ENCODE data around the gene RBBP5.

RBBP5 gene

GRCh38 chr1:205108464-205108863 lies 13.3 kb downstream of the RBBP5 start:
- Histone ChIP-seq H3K9me3 (ENCODE audit: low read length) (no peaks in the 10 kb centered on the region), H3K9ac (ENCODE audit: low read length) (no peak overlapping the region), H3K4me2 (ENCODE audit: low read length) (no peak overlapping the region), H3K27ac (ENCODE audit: low read depth, low read length, poor library complexity, severe bottlenecking) (no peak overlapping the region), H2AFZ (ENCODE audit: low read length) (no peak overlapping the region), H3K27me3 (ENCODE audit: insufficient read depth, low read length) (no peaks in the 10 kb centered on the region), H3K36me3 (ENCODE audit: insufficient read depth, low read length) (peaks cover 62% of the 10 kb centered on the region), H3K79me2 (ENCODE audit: insufficient read depth, low read length) (no peaks in the 10 kb centered on the region), H3K4me3 (ENCODE audit: low read depth, low read length, poor library complexity, severe bottlenecking) (no peak overlapping the region), H3F3A (ENCODE audit: insufficient read depth, low read length) (no peaks in the 10 kb centered on the region), H3K4me1 (ENCODE audit: insufficient read depth, low read length, severe bottlenecking) (no peaks in the 10 kb centered on the region), H4K20me1 (ENCODE audit: insufficient read depth, low read length) (no peaks in the 10 kb centered on the region), H3K9me2 (ENCODE audit: low read depth, low read length) (no peaks in the 10 kb centered on the region)
- TF ChIP-seq EZH2 (IDR thresholded peaks at IDR 0.05; ENCODE audit: borderline replicate concordance, low read length) (no peak), CTCF (IDR thresholded peaks at IDR 0.05; ENCODE audit: low read length) (no peak)

GRCh38 chr1:205107327-205107726 lies 14.5 kb downstream of the RBBP5 start:
- H3K4me3 ChIP-seq (ENCODE audit: low read depth, low read length, poor library complexity, severe bottlenecking) = no peak overlapping the region
- H3K9ac ChIP-seq (ENCODE audit: low read length) = no peak overlapping the region
- H2AFZ ChIP-seq (ENCODE audit: low read length) = no peak overlapping the region
- no peaks in the 10 kb centered on the region for H3K4me1 ChIP-seq (ENCODE audit: insufficient read depth, low read length, severe bottlenecking)
- H3K4me2 ChIP-seq (ENCODE audit: low read length) = no peak overlapping the region
- no peak overlapping the region for H3K27ac ChIP-seq (ENCODE audit: low read depth, low read length, poor library complexity, severe bottlenecking)
- no peaks in the 10 kb centered on the region for H3K9me3 ChIP-seq (ENCODE audit: low read length)
- H3K36me3 ChIP-seq (ENCODE audit: insufficient read depth, low read length) = peaks cover 65% of the 10 kb centered on the region
- no peaks in the 10 kb centered on the region for H3F3A ChIP-seq (ENCODE audit: insufficient read depth, low read length)
- H3K27me3 ChIP-seq (ENCODE audit: insufficient read depth, low read length) = no peaks in the 10 kb centered on the region
- H4K20me1 ChIP-seq (ENCODE audit: insufficient read depth, low read length) = no peaks in the 10 kb centered on the region
- no peak for TF ChIP-seq EZH2 (IDR thresholded peaks at IDR 0.05; ENCODE audit: borderline replicate concordance, low read length)
- no peak for TF ChIP-seq CTCF (IDR thresholded peaks at IDR 0.05; ENCODE audit: low read length)
- no peaks in the 10 kb centered on the region for H3K9me2 ChIP-seq (ENCODE audit: low read depth, low read length)
- no peaks in the 10 kb centered on the region for H3K79me2 ChIP-seq (ENCODE audit: insufficient read depth, low read length)

- H3K9me3 ChIP-seq (ENCODE audit: low read length) = no peaks in the 10 kb centered on the region
- H3F3A ChIP-seq (ENCODE audit: insufficient read depth, low read length) = no peaks in the 10 kb centered on the region
- no peaks in the 10 kb centered on the region for H3K4me1 ChIP-seq (ENCODE audit: insufficient read depth, low read length, severe bottlenecking)
- H3K9me2 ChIP-seq (ENCODE audit: low read depth, low read length) = no peaks in the 10 kb centered on the region
- H3K79me2 ChIP-seq (ENCODE audit: insufficient read depth, low read length) = no peaks in the 10 kb centered on the region
- no peak overlapping the region for H3K4me3 ChIP-seq (ENCODE audit: low read depth, low read length, poor library complexity, severe bottlenecking)
- H3K27ac ChIP-seq (ENCODE audit: low read depth, low read length, poor library complexity, severe bottlenecking) = no peak overlapping the region
- TF ChIP-seq CTCF (IDR thresholded peaks at IDR 0.05; ENCODE audit: low read length) (no peak), EZH2 (IDR thresholded peaks at IDR 0.05; ENCODE audit: borderline replicate concordance, low read length) (no peak)
- no peak overlapping the region for H3K4me2 ChIP-seq (ENCODE audit: low read length)
- H3K36me3 ChIP-seq (ENCODE audit: insufficient read depth, low read length) = peaks cover 94% of the 10 kb centered on the region
- no peak overlapping the region for H3K9ac ChIP-seq (ENCODE audit: low read length)
- H3K27me3 ChIP-seq (ENCODE audit: insufficient read depth, low read length) = no peaks in the 10 kb centered on the region
- H4K20me1 ChIP-seq (ENCODE audit: insufficient read depth, low read length) = no peaks in the 10 kb centered on the region
- H2AFZ ChIP-seq (ENCODE audit: low read length) = no peak overlapping the region
Measured at GRCh38 chr1:205102404-205102803, 19.4 kb downstream of the RBBP5 start.

Measured in OCI-LY1 (cell line).